GOT3 (cell line): ENCODE measurements around the gene MAPK1IP1L.
A peak's percentile ranks its signal among the peaks of the same experiment; 100 is the strongest.

Experiments used
- DNase-seq: peaks from one replicate; lab custom pipeline; 2025; ENCODE audit warnings: mixed read lengths; lab: John Stamatoyannopoulos, UW

MAPK1IP1L gene

GRCh38 chr14:55094292-55095157 is 43.1 kb downstream of the MAPK1IP1L start:
- DNase-seq = no peak

GRCh38 chr14:55097881-55098560 is 46.6 kb downstream of the MAPK1IP1L start:
- no peak for DNase-seq

GRCh38 chr14:55098561-55098898 is 47.1 kb downstream of the MAPK1IP1L start:
- no peak for DNase-seq

- DNase-seq = no peak
Measured at GRCh38 chr14:55099756-55100155, 48.3 kb downstream of the MAPK1IP1L start.

- no peak for DNase-seq
Measured at GRCh38 chr14:55101698-55102097, 50.3 kb downstream of the MAPK1IP1L start.

GRCh38 chr14:55102141-55102621 is 50.7 kb downstream of the MAPK1IP1L start:
- DNase-seq = peak; percentile 51

- DNase-seq = no peak
Measured at GRCh38 chr14:55103005-55103640, 51.7 kb downstream of the MAPK1IP1L start.

- no peak for DNase-seq
Measured at GRCh38 chr14:55103971-55104954, 52.8 kb downstream of the MAPK1IP1L start.

GRCh38 chr14:55105991-55106390 is 54.5 kb downstream of the MAPK1IP1L start:
- DNase-seq = no peak

- DNase-seq = peak; percentile 22
Measured at GRCh38 chr14:55107766-55108554, 56.5 kb downstream of the MAPK1IP1L start.

GRCh38 chr14:55109836-55110235 is 58.4 kb downstream of the MAPK1IP1L start:
- DNase-seq = no peak

- no peak for DNase-seq
Measured at GRCh38 chr14:55111122-55111708, 59.8 kb downstream of the MAPK1IP1L start.

- DNase-seq = no peak
Measured at GRCh38 chr14:55114720-55115119, 63.3 kb downstream of the MAPK1IP1L start.

GRCh38 chr14:55115460-55115859 is 64.0 kb downstream of the MAPK1IP1L start:
- DNase-seq = no peak

- DNase-seq = no peak
Measured at GRCh38 chr14:55115861-55116245, 64.4 kb downstream of the MAPK1IP1L start.

- DNase-seq = no peak
Measured at GRCh38 chr14:55116246-55117030, 65.0 kb downstream of the MAPK1IP1L start.

- no peak for DNase-seq
Measured at GRCh38 chr14:55117803-55118441, 66.5 kb downstream of the MAPK1IP1L start.

- no peak for DNase-seq
Measured at GRCh38 chr14:55118761-55119160, 67.3 kb downstream of the MAPK1IP1L start.
